T-helper 22 cell (primary cell): ENCODE results near the gene ANTXR1.
"Not testable (repeated sequence)": the region's sequence is repeated elsewhere in the genome, so short reads cannot be mapped to it uniquely, and the experiment has no call there.

ENCODE experiments used
- DNase-seq: peaks from one replicate; pipeline ENCODE4 v3.0.0-alpha.2; 2020; ENCODE audit warnings: low read depth

ANTXR1 gene

GRCh38 chr2:69238449-69239031 lies 225.6 kb downstream of the ANTXR1 start:
- DNase-seq, result no peak

DNA sequence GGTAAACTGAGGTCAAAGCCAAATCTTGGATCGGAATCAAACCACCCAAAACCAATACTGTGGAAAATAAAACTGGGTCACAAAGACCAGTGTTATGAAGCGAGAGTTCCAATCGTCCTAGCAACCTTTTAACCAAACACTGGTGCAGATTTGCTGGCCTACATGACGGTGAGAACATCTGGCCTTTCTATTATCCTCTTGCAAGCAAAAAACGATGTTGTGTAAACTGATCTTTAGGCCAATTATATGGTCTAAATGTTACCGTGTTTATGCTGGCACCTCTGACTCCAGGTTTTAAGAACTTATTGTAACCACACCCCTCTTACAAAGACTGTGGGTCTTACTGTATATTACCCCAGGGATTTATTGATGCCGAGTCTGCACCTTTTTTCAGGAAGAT lies 228.1 kb downstream of the ANTXR1 start:
- DNase-seq, result no peak

GRCh38 chr2:69241664-69242514 lies 228.9 kb downstream of the ANTXR1 start:
- DNase-seq, result no peak

- no peak for DNase-seq
Measured at GRCh38 chr2:69242651-69243051, 229.7 kb downstream of the ANTXR1 start.

DNA sequence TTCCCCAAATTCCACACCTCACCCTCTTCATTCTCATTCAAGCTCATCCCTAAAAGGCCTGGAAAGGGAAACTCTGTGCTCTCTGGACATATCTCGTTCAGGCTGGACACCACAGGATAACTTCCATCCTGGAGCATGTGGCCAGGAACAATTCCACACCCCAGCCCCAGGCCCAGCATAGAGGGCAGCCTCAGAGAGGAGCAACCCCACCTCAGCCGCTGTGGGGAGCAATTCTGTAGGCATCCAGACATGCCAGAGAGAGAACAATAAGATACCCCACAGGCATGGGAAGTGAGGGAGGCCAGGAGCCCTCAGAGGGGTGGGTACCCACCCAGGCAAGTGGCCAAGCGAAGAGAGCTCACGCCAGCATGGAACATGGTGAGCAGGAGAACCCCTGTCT lies 230.7 kb downstream of the ANTXR1 start:
- DNase-seq, result no peak

- DNase-seq, result no peak
Measured at GRCh38 chr2:69244882-69245281, 231.9 kb downstream of the ANTXR1 start.

DNA sequence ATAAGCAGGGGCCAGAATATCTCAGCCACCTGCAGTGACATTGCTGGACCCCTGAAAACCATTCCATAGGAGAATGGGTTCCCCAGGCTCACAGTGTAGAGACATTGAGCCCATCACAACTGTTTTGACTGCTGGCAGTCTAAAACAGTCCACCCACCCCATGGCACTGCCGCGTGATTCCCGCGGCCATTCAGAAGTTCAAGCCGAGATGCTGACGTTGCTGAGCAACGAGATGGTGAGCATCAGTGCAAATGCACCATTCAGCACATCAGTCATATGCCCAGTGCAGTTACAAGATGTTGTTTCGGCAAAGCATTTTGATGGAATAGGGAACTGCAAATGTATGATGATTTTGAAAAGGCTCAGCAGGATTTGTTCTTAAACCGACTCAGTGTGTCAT lies 234.6 kb downstream of the ANTXR1 start:
- no peak for DNase-seq

DNA sequence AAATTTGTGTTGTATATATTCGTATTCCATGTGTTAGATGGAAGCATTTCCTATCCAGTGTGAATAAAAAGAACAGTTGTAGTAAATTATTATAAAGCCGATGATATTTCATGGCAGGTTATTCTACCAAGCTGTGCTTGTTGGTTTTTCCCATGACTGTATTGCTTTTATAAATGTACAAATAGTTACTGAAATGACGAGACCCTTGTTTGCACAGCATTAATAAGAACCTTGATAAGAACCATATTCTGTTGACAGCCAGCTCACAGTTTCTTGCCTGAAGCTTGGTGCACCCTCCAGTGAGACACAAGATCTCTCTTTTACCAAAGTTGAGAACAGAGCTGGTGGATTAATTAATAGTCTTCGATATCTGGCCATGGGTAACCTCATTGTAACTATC lies 235.3 kb downstream of the ANTXR1 start:
- no peak for DNase-seq

GRCh38 chr2:69250981-69251380 lies 238.0 kb downstream of the ANTXR1 start:
- DNase-seq, result no peak

DNA sequence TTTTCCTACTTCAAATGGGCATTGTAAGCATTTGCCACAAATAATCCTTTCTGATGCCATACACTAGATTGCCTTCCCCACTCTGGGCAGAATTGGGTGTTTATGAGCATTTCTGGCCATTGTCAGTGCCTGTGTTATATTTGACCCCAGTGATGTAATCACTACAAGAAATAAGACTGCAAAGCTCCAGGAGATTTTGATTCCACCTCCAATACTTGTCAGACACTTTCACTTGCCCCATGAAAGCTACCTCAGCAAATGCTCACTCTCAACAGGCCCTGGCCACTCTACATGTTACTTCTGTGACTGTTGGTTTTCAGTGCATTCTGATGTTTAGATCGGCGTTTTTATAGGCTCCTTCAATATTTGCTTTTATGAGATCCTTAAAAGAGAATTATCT lies 239.0 kb downstream of the ANTXR1 start:
- DNase-seq, result no peak

GRCh38 chr2:69253112-69253511 lies 240.1 kb downstream of the ANTXR1 start:
- no peak for DNase-seq

DNA sequence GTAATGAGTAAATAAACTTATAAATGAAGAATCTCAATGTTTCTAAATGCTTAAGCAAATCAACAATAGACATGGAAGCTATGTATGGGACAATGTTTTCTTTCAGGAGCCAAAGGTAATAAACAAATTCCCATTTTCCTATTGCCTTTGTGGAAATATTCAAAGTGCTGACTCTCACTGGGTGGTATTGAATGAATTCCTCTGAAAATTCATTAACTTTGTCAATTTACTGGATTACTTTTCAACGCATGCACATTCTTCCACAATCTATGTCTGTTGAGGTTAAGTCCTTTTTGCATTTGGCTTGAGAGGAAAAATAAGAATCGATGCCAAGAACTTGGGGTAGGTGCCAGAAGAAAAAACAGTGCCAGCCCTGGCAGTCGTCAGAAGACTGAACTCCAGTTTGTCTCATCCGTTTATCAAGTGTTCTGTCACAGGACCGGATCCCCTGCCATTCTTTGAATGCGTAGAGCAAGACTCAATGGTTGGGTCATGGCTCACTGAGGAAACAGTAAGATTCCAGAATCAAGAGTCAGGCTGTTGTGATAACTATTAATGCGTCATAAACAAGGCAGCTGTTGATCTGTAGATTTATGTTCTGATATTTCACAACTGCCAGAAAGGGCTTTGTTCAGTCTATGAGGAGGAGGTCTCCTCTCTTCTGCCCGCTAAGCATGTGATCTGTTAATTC lies 240.8 kb downstream of the ANTXR1 start:
- no peak for DNase-seq

DNA sequence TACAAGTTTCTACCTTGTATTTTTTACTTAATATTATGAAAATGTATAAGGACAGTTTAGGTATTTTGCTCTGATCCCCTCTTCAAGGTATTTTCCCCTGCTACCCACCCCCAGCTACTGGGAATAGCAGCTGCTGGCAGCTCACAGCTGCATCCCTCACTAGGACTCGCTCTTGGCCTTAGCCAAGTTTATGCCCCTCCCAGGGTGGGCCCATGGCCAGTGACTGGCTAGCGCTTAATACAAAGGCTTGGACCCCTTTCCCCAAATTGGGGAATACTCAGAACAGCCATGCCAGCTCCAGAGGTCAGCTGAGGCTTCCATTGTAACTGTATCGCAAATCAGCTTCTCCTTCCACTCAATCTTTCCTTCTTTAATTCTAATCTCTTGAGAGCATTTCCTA lies 242.8 kb downstream of the ANTXR1 start:
- DNase-seq, result no peak

DNA sequence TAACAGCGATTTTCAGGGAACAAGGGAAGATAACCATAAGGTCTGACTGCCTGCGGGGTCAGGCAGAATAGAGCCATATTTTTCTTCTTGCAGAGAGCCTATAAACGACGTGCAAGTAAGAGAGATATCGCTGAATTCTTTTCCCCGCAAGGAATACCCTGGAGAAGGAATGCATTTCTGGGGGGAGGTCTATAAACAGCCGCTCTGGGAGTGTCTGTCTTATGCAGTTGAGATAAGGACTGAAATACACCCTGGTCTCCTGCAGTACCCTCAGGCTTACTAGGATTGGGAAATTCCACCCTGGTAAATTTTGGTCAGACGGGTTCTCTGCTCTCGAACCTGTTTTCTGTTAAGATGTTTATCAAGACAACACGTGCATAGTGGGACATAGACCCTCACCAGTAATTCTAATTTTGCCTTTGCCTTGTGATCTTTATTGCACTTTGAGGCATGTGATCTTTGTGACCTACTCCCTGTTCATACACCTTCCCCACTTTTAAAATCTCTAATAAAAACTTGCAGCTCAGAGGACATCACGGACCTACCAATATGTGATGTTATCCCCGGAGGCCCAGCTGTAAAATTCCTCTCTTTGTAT lies 247.1 kb downstream of the ANTXR1 start:
- DNase-seq, result not testable (repeated sequence)

GRCh38 chr2:69260666-69261065 lies 247.7 kb downstream of the ANTXR1 start:
- no peak for DNase-seq

- no peak for DNase-seq
Measured at GRCh38 chr2:69269330-69269729, 256.4 kb downstream of the ANTXR1 start.

- no peak for DNase-seq
Measured at GRCh38 chr2:69271831-69272257, 258.9 kb downstream of the ANTXR1 start.

- no peak for DNase-seq
Measured at GRCh38 chr2:69272803-69273471, 260.0 kb downstream of the ANTXR1 start.

GRCh38 chr2:69275490-69275889 lies 262.5 kb downstream of the ANTXR1 start:
- no peak for DNase-seq

- no peak for DNase-seq
Measured at GRCh38 chr2:69278366-69278765, 265.4 kb downstream of the ANTXR1 start.

GRCh38 chr2:69279211-69279610 lies 266.2 kb downstream of the ANTXR1 start:
- no peak for DNase-seq
